ENCODE measurements around the gene NUDT8. TPM values are rescaled to one million over a fixed set of nuclear protein-coding genes. Genes with fewer than 3 reads are reported as not detected.
A peak's percentile ranks its signal among the peaks of the same experiment; 100 is the strongest.

NUDT8 gene
- total RNA-seq, 1 donor from 2014 or later = 14.2 TPM

DNA sequence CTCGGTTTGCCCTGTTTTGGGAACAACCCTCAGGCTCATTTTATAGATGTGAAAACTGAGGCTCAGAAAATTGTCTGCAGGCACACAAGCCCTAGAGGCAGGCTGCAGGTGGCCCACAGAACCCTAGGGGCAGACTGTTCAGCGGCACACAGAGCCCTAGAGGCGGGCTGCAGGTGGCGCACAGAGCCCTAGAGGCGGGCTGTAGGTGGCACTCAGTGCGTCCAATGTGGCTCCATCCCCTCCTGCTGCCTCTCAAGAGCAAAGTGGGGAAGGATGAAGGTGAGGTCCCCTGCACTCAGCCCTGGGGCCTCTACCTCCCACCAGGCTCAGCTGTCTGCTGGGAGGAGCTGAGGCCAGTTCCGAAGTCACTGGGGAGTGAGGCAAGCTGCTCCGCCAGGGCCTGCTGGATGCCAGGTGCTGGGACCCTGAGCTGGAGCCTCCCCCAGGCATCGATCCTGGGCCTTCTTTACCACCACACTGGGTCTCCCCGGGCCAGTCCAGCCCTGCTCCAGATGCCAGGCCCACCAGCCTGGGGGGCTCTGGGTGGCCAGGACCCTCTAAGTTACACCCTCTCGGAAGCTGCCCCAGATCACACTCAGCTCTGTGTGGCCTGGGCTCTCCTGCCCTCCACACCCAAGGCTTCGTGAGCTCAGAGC lies 18.5 kb upstream of the NUDT8 start:
- no peaks in the 10 kb centered on the region for H3K36me3 ChIP-seq (ENCODE audit: control insufficient read depth, insufficient read depth, low read length)
- DNase-seq (ENCODE audit: low read depth) = no peak
- H3K4me3 ChIP-seq (ENCODE audit: low read depth, low read length) = no peak overlapping the region
- TF ChIP-seq, protein P1, sequence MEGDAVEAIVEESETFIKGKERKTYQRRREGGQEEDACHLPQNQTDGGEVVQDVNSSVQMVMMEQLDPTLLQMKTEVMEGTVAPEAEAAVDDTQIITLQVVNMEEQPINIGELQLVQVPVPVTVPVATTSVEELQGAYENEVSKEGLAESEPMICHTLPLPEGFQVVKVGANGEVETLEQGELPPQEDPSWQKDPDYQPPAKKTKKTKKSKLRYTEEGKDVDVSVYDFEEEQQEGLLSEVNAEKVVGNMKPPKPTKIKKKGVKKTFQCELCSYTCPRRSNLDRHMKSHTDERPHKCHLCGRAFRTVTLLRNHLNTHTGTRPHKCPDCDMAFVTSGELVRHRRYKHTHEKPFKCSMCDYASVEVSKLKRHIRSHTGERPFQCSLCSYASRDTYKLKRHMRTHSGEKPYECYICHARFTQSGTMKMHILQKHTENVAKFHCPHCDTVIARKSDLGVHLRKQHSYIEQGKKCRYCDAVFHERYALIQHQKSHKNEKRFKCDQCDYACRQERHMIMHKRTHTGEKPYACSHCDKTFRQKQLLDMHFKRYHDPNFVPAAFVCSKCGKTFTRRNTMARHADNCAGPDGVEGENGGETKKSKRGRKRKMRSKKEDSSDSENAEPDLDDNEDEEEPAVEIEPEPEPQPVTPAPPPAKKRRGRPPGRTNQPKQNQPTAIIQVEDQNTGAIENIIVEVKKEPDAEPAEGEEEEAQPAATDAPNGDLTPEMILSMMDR (IDR thresholded peaks at IDR 0.05; ENCODE audit: insufficient read depth, low read length, severe bottlenecking) = peak; percentile 2
- no peaks in the 10 kb centered on the region for H3K27me3 ChIP-seq (ENCODE audit: control insufficient read depth, insufficient read depth, low read length)
- FAIRE-seq = no peak

DNA sequence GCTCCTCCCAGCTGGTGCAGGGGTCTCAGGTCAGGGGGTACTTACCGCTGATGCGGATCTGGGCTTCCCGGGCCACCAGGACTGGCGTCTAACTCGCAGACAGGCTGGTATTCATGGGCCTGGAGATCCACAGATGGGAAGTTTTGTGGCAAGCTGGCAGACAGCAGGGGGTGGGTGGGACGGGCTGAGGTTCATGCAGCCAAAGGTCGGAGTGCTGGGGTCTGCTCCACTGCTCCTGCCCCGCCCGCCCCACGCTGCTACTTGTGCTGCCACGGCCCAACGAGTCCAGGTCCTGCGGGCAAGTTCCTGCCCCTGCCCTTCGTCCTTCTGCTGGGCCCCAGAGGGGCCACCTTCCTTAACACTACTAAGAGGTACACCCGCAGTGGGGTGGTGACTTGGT lies 17.7 kb upstream of the NUDT8 start:
- DNase-seq (ENCODE audit: low read depth) = no peak
- no peak for FAIRE-seq
- Histone ChIP-seq H3K4me3 (ENCODE audit: low read depth, low read length) (no peak overlapping the region), H3K27me3 (ENCODE audit: control insufficient read depth, insufficient read depth, low read length) (no peaks in the 10 kb centered on the region), H3K36me3 (ENCODE audit: control insufficient read depth, insufficient read depth, low read length) (no peaks in the 10 kb centered on the region)
- TF ChIP-seq, protein P1 (IDR thresholded peaks at IDR 0.05; ENCODE audit: insufficient read depth, low read length, severe bottlenecking) = no peak

DNA sequence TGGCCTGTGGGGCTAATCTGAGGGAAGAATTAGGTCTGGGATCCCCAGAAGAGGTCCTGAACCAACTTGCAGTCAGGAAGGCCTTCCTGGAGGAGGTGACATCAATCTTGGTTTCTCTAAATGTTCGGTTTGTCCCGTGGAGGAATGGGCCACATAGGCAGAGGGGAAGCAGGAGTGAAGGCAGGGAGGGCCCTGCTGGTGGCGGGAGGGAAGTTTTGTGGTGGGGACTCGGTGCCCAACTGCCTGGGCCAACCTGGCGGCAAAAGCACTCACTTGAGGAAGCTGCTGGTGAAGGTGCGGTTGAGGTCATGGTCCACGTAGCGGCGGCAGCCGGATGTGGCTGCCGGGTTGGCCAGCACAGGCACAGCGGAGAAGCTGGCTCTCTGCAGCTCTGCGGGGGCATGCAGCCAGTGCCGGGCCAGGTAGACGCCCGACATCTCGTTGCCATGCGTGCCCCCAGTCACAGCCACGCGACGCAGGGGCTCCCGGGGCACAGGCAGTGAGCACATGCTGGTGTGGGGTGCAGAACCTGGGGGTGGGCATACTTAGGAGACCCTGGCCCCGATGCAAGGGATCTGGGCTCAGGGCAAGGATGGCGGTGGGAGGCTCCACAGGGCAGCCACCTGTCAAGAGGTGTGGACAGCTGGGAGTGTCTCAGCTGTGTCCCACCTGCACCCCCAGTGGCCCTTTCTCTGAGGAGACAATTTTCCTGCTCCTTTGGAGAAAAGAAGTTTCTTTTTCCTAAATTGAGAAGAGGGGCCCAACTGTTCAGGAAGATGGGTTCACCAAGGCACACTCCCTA lies 17.0 kb upstream of the NUDT8 start:
- Histone ChIP-seq H3K27me3 (ENCODE audit: control insufficient read depth, insufficient read depth, low read length) (no peaks in the 10 kb centered on the region), H3K36me3 (ENCODE audit: control insufficient read depth, insufficient read depth, low read length) (no peaks in the 10 kb centered on the region), H3K4me3 (ENCODE audit: low read depth, low read length) (no peak overlapping the region)
- TF ChIP-seq, protein P1 (IDR thresholded peaks at IDR 0.05; ENCODE audit: insufficient read depth, low read length, severe bottlenecking) = no peak
- no peak for FAIRE-seq
- DNase-seq (ENCODE audit: low read depth) = no peak

GRCh38 chr11:67645521-67646461 lies 16.1 kb upstream of the NUDT8 start:
- Histone ChIP-seq H3K36me3 (ENCODE audit: control insufficient read depth, insufficient read depth, low read length) (no peaks in the 10 kb centered on the region), H3K4me3 (ENCODE audit: low read depth, low read length) (no peak overlapping the region), H3K27me3 (ENCODE audit: control insufficient read depth, insufficient read depth, low read length) (no peaks in the 10 kb centered on the region)
- DNase-seq (ENCODE audit: low read depth) (no peak), FAIRE-seq (no peak)
- TF ChIP-seq, protein P1 (IDR thresholded peaks at IDR 0.05; ENCODE audit: insufficient read depth, low read length, severe bottlenecking) = no peak

- TF ChIP-seq, protein P1 (IDR thresholded peaks at IDR 0.05; ENCODE audit: insufficient read depth, low read length, severe bottlenecking) = no peak
- DNase-seq (ENCODE audit: low read depth) = no peak
Measured at GRCh38 chr11:67644472-67645418, 15.0 kb upstream of the NUDT8 start.

More at GRCh38 chr11:67644472-67645418, 15.0 kb upstream of the NUDT8 start:
- no peak for FAIRE-seq
- Histone ChIP-seq H3K4me3 (ENCODE audit: low read depth, low read length) (no peak overlapping the region), H3K36me3 (ENCODE audit: control insufficient read depth, insufficient read depth, low read length) (no peaks in the 10 kb centered on the region), H3K27me3 (ENCODE audit: control insufficient read depth, insufficient read depth, low read length) (no peaks in the 10 kb centered on the region)
